GM18870 (cell line): ENCODE data around the gene PLA2R1.

Experiments
- ATAC-seq: cut with Tn5 transposase; IDR thresholded peaks from one replicate; pipeline ENCODE4 v1.9.1; 2021; ENCODE audit warnings: moderate library complexity; ENCODE audit not compliant: unreplicated experiment

Gene PLA2R1

GRCh38 chr2:159897720-159898119 is 164.7 kb downstream of the PLA2R1 start:
- no peak for ATAC-seq

DNA sequence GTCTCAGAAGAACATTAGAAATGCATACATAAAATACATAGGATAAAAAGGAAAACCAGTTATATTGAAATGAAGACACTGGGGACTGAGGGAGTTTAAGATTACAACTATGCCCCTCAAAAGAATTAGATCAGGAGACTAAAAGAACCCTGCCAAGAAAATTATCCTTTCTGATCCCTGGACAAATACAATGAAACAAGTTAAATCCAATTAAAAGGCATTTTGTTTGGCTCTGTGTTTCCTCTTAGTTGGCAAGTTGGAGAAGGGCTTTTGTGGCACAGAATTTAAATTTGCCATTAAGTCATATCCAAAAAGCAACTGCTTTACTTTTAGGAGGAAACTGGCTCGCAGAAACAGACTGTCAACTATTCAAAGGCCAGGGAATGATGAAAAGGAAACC is 165.3 kb downstream of the PLA2R1 start:
- no peak for ATAC-seq

DNA sequence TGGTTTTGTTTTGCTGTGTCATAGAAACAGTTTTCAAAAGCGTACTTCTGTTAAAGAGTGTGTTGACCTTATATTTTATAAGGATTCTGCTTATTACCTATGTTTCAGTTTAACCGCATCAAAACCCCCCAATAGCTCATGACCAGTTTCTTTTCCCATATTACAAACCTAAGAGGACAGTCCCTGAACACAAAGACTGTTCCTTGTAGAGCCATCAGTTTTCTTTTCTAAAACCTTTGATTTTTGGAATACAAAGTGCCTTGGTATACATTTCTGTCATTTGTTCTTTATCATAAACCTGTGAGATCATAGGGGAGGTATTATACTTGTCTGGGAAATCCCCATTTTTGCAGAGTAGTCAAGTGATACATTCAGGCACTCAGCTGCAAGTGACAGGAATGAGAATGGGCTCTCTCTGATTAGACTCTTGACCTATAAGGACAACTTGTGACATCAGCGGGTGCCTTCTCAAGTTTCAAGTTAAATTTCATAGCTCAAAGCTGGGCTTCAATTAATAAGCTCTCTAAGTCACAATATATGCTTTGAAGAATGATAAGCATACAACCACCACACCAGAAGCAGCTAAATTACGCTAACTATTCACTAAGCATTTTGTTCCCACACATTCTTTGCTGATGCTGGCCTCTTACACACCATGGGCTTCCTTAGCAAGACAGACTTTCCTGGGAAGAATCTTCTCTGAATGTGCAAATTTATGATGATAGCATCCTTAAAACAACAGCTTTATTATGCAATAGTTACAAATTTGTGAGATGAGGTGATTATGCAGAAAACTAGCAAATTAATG is 167.0 kb downstream of the PLA2R1 start:
- ATAC-seq: peak; percentile 71

GRCh38 chr2:159894145-159894838 is 168.1 kb downstream of the PLA2R1 start:
- no peak for ATAC-seq

GRCh38 chr2:159892990-159893810 is 169.2 kb downstream of the PLA2R1 start:
- no peak for ATAC-seq

DNA sequence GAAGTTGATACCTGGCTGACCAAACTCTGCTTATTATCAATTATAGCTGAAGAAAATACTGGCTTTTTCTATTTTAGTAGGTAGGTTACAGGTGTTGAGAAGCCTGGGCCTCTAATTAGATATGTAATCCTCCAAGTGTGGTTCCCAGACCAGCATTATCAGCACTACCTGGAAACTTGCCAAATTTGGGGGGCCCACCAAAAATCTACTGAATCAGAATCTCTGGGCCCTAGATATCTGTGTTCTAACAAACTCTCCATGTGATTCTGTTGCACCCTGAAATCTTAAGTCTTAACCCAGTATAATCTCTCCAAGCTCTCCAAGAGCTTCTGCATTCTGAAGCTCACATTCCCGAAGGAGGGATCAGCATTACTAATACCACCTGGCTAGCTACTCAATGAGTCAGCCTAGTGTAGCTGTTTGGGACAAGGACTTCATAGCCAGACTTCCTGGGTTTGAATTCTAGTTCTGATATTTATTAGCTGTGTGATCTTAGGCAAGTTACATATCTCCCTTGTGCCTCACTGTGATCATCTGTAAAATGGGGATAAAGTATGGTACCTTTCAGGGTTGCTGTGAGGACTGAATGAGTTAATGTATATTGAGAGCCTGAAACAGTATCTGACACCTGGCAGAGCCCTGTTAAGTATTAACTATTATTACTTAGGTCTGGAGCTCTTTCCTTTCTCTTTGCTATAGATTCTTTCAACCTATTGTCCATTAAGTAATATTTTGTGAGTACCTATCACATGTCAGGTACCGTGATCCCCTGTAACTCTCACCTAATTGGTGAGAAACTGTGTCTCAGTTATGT is 170.3 kb downstream of the PLA2R1 start:
- ATAC-seq: no peak

DNA sequence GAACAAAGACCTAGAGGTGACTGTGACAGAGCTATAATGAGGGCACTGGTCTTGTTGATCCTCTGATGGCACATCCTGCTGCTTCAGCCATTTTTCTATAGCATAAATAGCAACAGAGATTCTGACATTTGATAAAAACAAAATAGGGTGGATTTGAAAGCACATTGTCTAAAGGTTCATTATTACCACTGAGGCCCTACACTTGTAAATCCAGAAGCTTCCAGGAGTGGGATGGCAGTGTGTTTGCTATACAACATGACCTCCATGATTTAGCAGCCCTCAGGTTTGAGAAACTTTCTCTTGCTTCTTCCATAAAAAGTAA is 171.2 kb downstream of the PLA2R1 start:
- no peak for ATAC-seq

DNA sequence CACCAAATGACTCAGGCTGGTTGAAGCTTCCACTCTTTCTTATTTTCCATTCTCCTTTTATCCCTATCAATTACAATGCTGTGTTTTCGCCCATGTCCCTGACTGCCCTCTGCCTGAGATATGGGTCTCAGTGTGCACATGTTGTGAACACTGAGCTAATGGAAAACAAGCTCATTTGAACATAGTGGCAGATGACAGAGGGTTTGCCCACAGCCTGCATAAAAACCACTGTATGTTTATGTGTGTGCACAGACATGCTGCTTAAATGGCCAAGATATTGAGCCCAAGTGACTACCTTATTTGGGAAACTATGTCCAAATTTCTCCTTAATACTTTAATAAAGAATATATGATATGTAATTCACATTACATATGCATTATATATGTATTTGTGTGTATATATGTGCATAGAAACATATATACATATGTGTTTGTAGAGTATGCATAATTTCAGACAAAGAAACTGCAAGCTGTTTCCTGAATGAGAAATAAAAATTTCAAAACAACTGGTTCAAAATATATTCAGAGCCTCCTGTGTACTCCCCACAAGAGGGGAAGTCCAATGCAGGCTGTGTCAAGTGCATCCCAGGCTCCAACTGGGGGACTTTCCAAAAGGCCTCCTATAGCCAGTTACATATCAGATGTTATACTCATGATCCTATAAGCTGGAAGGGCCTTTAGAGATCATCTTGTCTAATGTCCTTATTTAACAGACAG is 171.7 kb downstream of the PLA2R1 start:
- ATAC-seq: peak; percentile 33

- ATAC-seq: no peak
Measured at GRCh38 chr2:159882130-159882745, 180.2 kb downstream of the PLA2R1 start.
